ENCODE measurements around the gene EHMT1. TPM values are rescaled to one million over a fixed set of nuclear protein-coding genes. Genes with fewer than 3 reads are reported as not detected.

The EHMT1 gene
- total and polyA plus RNA-seq, 2 of the 8 experiments (the other 6 are each of a cell fraction or from before 2014, with no cell fraction given) = 95.7 to 163 TPM

DNA sequence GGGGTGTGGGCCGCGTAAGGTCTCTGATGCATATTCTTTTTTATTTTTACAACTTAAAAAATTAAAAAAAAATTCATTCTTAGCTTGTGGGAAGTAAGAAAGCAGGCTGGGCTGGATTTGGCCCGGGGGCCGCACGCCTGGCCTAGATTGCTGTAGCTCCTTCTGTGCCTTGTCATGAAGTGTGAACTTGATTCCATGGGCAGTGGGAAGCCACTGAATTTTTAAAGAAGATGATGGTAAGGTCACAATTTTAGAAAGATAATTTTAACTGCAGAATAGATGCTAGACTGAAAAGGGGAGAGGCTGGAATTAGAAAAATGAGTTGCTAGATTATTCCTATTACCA, 56.1 kb downstream of the EHMT1 start:
- Histone ChIP-seq H3K79me2 (ENCODE audit: control insufficient read depth in 1 of 2, insufficient read depth in 2 of 2, low read length in 2 of 2) (peaks cover 5 to 72% of the 10 kb centered on the region in 2 experiments), H2BK12ac (ENCODE audit: low read depth, low read length) (no peak overlapping the region), H3K4me2 (ENCODE audit: insufficient read depth in 1 of 2, low read depth in 2 of 2, low read length in 2 of 2) (peak overlapping the region; percentile 36 to 38; a peak in 2 of 4 replicates), H3K27me3 (replicated peaks in 1 of 4; ENCODE audit: control insufficient read depth in 3 of 4, extremely low read depth in 1 of 4, insufficient read depth in 3 of 4, low read length in 3 of 4) (no peaks in the 10 kb centered on the region), H4K20me1 (replicated peaks in 1 of 2; ENCODE audit: control insufficient read depth in 1 of 2, insufficient read depth in 2 of 2, low read length in 2 of 2) (peaks cover 11 to 18% of the 10 kb centered on the region in 2 experiments), H3K9me3 (ENCODE audit: insufficient read depth in 2 of 2, low read depth in 1 of 2, low read length in 1 of 2) (no peaks in the 10 kb centered on the region), H3K36me3 (ENCODE audit: control insufficient read depth in 2 of 4, insufficient read depth in 4 of 4, low read length in 3 of 4) (peaks cover 0 to 6% (median 0%) of the 10 kb centered on the region in 4 experiments; a peak in 1 of 8 replicates), H3K23ac (ENCODE audit: insufficient read length) (no peak overlapping the region), H3K4me3 (ENCODE audit: extremely low read depth in 1 of 4, insufficient read depth in 2 of 4, low read depth in 3 of 4, low read length in 4 of 4) (no peak overlapping the region), H3K18ac (ENCODE audit: extremely low read depth, low read length) (no peak overlapping the region), H3K9ac (replicated peaks in 1 of 4; ENCODE audit: extremely low read depth in 1 of 4, low read depth in 3 of 4, low read length in 3 of 4) (no peak overlapping the region), H3K14ac (ENCODE audit: insufficient read length) (no peak overlapping the region), H3K79me1 (ENCODE audit: low read depth, low read length) (peaks cover 5% of the 10 kb centered on the region; the same call in 1 of the 2 replicates), H3K27ac (ENCODE audit: low read depth, low read length) (no peak overlapping the region), H3K4me1 (replicated peaks in 1 of 4; ENCODE audit: control insufficient read depth in 3 of 4, insufficient read depth in 4 of 4, low read length in 3 of 4) (peaks cover 22 to 47% (median 34%) of the 10 kb centered on the region in 4 experiments), H3K56ac (replicated peaks; ENCODE audit: insufficient read length, low read depth, low read length) (no peak overlapping the region), H2AFZ (ENCODE audit: low read length) (no peak overlapping the region), H3K4ac (replicated peaks; ENCODE audit: insufficient read length, low read depth, low read length) (no peak overlapping the region), H4K91ac (replicated peaks; ENCODE audit: insufficient read length, low read length) (no peak overlapping the region), H2BK120ac (replicated peaks; ENCODE audit: low read depth, low read length) (no peak overlapping the region), H4K5ac (ENCODE audit: insufficient read length, low read depth, low read length) (peak overlapping the region; percentile 40), H3K23me2 (ENCODE audit: low read depth, low read length) (no peaks in the 10 kb centered on the region), H2BK15ac (ENCODE audit: low read length) (no peak overlapping the region), H2BK20ac (ENCODE audit: low read length) (no peak overlapping the region), H2AK5ac (ENCODE audit: low read depth, low read length) (no peak overlapping the region), H2BK5ac (ENCODE audit: low read depth, low read length) (peak overlapping the region; percentile 93; the same call in 1 of the 2 replicates), H4K8ac (ENCODE audit: extremely low read depth, insufficient read depth, low read length) (no peak overlapping the region)
- ChIA-PET POLR2A (ENCODE audit: partially characterized antibody) (interaction anchor here (0.6 to 1.8 kb wide), 10 partner anchors 8 to 93 kb away, joined by 3 to 8 read pairs (median 3); partner anchors contain the start of gene EHMT1), CTCF (ENCODE audit: partially characterized antibody) (interaction anchor here (0.7 to 7.0 kb wide), 10 partner anchors 9 to 115 kb away, joined by 3 to 98 read pairs (median 6); partner anchors contain the start of gene DPH7)
- TF ChIP-seq RAD21 (IDR thresholded peaks at IDR 0.05 in 1 of 2, conservative IDR thresholded peaks at IDR 0.05 in 1 of 2; ENCODE audit: low read depth in 2 of 2, low read length in 2 of 2) (no peak), EZH2 (IDR thresholded peaks at IDR 0.05; ENCODE audit: low read depth, low read length, severe bottlenecking) (no peak), SP2 (IDR thresholded peaks at IDR 0.05; ENCODE audit: low read length) (no peak), ZNF274 (IDR thresholded peaks at IDR 0.05; ENCODE audit: borderline replicate concordance, extremely low read depth, low read length) (no peak), KDM4A (IDR thresholded peaks at IDR 0.05; ENCODE audit: low read depth, low read length, severe bottlenecking) (no peak), TAF1 (IDR thresholded peaks at IDR 0.05; ENCODE audit: low read depth, low read length) (no peak), FOSL1 (IDR thresholded peaks at IDR 0.05; ENCODE audit: insufficient read depth, low read depth, low read length) (no peak), KDM1A (IDR thresholded peaks at IDR 0.05; ENCODE audit: borderline replicate concordance, low read length) (no peak), RNF2 (IDR thresholded peaks at IDR 0.05; ENCODE audit: borderline replicate concordance, low read depth, low read length, missing control alignments, poor library complexity, severe bottlenecking) (no peak), RXRA (IDR thresholded peaks at IDR 0.05; ENCODE audit: insufficient read depth, low read depth, low read length) (no peak)
- TF ChIP-seq, protein P1, sequence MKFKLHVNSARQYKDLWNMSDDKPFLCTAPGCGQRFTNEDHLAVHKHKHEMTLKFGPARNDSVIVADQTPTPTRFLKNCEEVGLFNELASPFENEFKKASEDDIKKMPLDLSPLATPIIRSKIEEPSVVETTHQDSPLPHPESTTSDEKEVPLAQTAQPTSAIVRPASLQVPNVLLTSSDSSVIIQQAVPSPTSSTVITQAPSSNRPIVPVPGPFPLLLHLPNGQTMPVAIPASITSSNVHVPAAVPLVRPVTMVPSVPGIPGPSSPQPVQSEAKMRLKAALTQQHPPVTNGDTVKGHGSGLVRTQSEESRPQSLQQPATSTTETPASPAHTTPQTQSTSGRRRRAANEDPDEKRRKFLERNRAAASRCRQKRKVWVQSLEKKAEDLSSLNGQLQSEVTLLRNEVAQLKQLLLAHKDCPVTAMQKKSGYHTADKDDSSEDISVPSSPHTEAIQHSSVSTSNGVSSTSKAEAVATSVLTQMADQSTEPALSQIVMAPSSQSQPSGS (IDR thresholded peaks at IDR 0.05; ENCODE audit: low read length) = no peak
- DNase-seq (ENCODE audit: low read depth in 1 of 2, low spot score in 2 of 2) = no peak
- WGBS, 2 experiments (ENCODE audit: extremely low coverage in 1 of 2, insufficient coverage in 1 of 2, insufficient read length in 1 of 2, insufficient replicate concordance in 2 of 2, low coverage in 1 of 2, low lambda C conversion rate in 2 of 2, missing lambda C conversion rate in 1 of 2) = 79% methylated on average over 5 of the region's 5 CpGs; no CpG with 5 or more reads in 1 of the 2 experiments
- FAIRE-seq = no peak

Measured in H1 (cell line).